ENCODE measurements around the gene RAPGEF1.
"Not testable (repeated sequence)": the region's sequence is repeated elsewhere in the genome, so short reads cannot be mapped to it uniquely, and the experiment has no call there.

RAPGEF1 gene

GRCh38 chr9:131666774-131667173, 73.1 kb downstream of the RAPGEF1 start:
- no peak for DNase-seq

GRCh38 chr9:131666029-131666428, 73.8 kb downstream of the RAPGEF1 start:
- no peak for DNase-seq

GRCh38 chr9:131663288-131663687, 76.6 kb downstream of the RAPGEF1 start:
- no peak for DNase-seq

- DNase-seq, result not testable (repeated sequence)
Observed at GRCh38 chr9:131662289-131662621, 77.6 kb downstream of the RAPGEF1 start.

GRCh38 chr9:131661568-131662288, 78.1 kb downstream of the RAPGEF1 start:
- DNase-seq, result peak; percentile 76

- DNase-seq, result no peak
Observed at GRCh38 chr9:131660466-131661405, 79.1 kb downstream of the RAPGEF1 start.

GRCh38 chr9:131658377-131659129, 81.3 kb downstream of the RAPGEF1 start:
- peak; percentile 46 for DNase-seq

GRCh38 chr9:131657940-131658339, 81.9 kb downstream of the RAPGEF1 start:
- DNase-seq, result no peak

- no peak for DNase-seq
Observed at GRCh38 chr9:131657456-131657855, 82.4 kb downstream of the RAPGEF1 start.

GRCh38 chr9:131657037-131657377, 82.9 kb downstream of the RAPGEF1 start:
- DNase-seq, result no peak

GRCh38 chr9:131656356-131657036, 83.4 kb downstream of the RAPGEF1 start:
- DNase-seq, result peak; percentile 62

GRCh38 chr9:131654369-131654768, 85.5 kb downstream of the RAPGEF1 start:
- not testable (repeated sequence) for DNase-seq

GRCh38 chr9:131651599-131651998, 88.3 kb downstream of the RAPGEF1 start:
- DNase-seq, result no peak

- DNase-seq, result peak; percentile 29
Observed at GRCh38 chr9:131651160-131651559, 88.7 kb downstream of the RAPGEF1 start.

GRCh38 chr9:131650254-131650653, 89.6 kb downstream of the RAPGEF1 start:
- DNase-seq, result no peak

GRCh38 chr9:131649646-131650045, 90.2 kb downstream of the RAPGEF1 start:
- DNase-seq, result no peak

- DNase-seq, result no peak
Observed at GRCh38 chr9:131645078-131645776, 94.6 kb downstream of the RAPGEF1 start.

GRCh38 chr9:131642496-131643083, 97.3 kb downstream of the RAPGEF1 start:
- peak; percentile 60 for DNase-seq

- DNase-seq, result no peak
Observed at GRCh38 chr9:131641618-131642495, 98.0 kb downstream of the RAPGEF1 start.

GRCh38 chr9:131640438-131641137, 99.3 kb downstream of the RAPGEF1 start:
- no peak for DNase-seq
